Left ventricle myocardium superior (tissue), 1 donor: ENCODE results near the gene RABGAP1L. TPM values are rescaled to one million over a fixed set of nuclear protein-coding genes. Genes with fewer than 3 reads are reported as not detected.

Source experiments
- ATAC-seq: fragments of 200-7000 bp; cut with Tn5 transposase; one replicate; pipeline ENCODE4 v1.9.1; 2020; ENCODE audit warnings: mild to moderate bottlenecking, moderate library complexity
- DNase-seq: peaks from one replicate; pipeline ENCODE4 v3.0.0-alpha.2; 2020
- intact Hi-C: fragments of 100-400 bp; cut with micrococcal nuclease; formaldehyde crosslinking; loops from one replicate; pipeline ENCODE4 v1.11.0; 2022
- total RNA-seq: library from RNA; stranded (reverse); fragmentation: NEBNext Ultra II Directional; extraction: Animal tissue kit (Norgen Biotek cat#: 25700); gene quantifications from one replicate; pipeline ENCODE4 v1.2.1, GENCODE V29; 2021
- donor health status: DM: no; HTN: yes; CAD: no; lungs with severe emphysema.

RABGAP1L gene
- total RNA-seq, 1 donor from 2014 or later, result 147 TPM

DNA sequence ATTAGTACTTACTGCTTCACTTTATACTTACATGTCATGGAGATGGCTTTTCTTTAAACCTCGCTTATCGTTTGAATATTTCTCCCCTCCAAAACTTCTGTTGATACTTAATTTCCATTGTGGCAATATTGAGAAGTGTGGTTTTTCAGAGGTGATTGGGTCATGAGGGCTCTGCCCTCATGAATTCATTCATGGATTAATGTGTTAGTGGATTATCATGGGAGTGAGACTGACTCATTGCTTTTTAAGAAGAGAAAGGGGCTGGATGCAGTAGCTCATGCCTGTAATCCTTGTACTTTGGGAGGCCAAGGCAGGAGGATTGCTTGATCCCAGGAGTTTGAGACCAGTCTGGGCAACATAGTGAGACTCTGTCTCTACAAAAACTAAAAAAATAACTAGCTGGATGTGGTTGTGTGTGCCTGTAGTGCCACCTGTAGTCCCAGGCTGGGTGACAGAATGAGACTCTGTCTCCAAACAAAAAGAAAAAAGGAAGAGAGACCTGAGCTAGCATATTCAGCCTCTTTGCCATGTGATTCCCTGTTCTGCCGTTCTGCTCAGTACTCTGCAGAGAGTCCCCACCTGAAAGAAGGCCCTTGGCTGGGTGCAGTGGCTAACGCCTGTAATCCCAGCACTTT is 30.2 kb downstream of the RABGAP1L start:
- intact Hi-C loops, result no loop called here
- ATAC-seq (no peak), DNase-seq (no peak)

DNA sequence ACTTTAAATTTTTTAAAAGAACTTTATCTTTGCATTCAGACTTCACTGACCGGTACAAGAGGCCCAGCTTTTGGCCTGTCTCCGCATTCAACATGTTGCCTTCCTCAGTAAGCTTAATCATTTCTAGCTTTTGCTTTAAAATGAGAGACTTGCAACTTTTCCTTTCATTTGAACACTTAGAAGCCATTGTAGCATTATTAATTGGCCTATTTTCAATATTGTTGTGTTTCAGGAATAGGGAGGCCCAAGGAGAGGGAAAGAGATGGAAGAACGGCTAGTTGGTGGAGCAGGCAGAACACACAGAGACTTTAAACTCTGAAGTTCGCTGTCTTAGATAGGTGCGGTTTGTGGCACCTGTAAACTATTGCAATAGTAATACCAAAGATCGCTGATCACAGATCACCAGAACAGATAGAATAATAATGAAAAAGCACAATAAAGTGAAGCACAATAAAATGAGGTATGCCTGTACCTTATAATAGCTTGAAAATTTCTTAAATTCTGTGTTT is 31.4 kb downstream of the RABGAP1L start:
- intact Hi-C loops, result no loop called here
- DNase-seq, result no peak
- ATAC-seq, result no peak

GRCh38 chr1:174191349-174191862 is 32.1 kb downstream of the RABGAP1L start:
- DNase-seq (no peak), ATAC-seq (no peak)
- intact Hi-C loops, result no loop called here

- DNase-seq, result no peak
- no peak for ATAC-seq
- intact Hi-C loops, result no loop called here
Observed at GRCh38 chr1:174194461-174194860, 35.1 kb downstream of the RABGAP1L start.

- ATAC-seq, result peak; percentile 23
- no peak for DNase-seq
- intact Hi-C loops, result no loop called here
Observed at GRCh38 chr1:174197088-174197487, 37.8 kb downstream of the RABGAP1L start.

- ATAC-seq, result peak; percentile 80
- peak; percentile 41 for DNase-seq
- intact Hi-C loops, result no loop called here
Observed at GRCh38 chr1:174197547-174197946, 38.2 kb downstream of the RABGAP1L start.

DNA sequence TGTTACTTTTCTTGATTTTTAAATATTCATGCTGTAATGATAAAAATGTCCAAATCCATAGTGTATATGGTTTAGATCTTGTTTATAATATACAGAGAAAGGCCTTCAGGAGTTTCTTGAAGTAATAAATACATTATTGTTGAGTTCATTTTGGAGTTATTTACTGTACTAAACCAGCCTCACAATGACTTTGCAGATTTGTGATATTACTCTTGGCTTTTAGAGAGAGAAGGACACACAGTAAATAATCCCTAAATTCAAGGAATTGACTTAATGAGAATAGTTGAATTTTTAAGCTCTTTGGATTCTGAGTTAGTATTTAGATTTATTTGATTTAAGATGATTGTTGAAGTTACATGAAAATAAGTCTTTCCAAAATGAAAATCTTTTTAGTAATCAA is 38.9 kb downstream of the RABGAP1L start:
- ATAC-seq (no peak), DNase-seq (no peak)
- intact Hi-C loops, result no loop called here

GRCh38 chr1:174200746-174201145 is 41.4 kb downstream of the RABGAP1L start:
- intact Hi-C loops, result no loop called here
- no peak for ATAC-seq

DNA sequence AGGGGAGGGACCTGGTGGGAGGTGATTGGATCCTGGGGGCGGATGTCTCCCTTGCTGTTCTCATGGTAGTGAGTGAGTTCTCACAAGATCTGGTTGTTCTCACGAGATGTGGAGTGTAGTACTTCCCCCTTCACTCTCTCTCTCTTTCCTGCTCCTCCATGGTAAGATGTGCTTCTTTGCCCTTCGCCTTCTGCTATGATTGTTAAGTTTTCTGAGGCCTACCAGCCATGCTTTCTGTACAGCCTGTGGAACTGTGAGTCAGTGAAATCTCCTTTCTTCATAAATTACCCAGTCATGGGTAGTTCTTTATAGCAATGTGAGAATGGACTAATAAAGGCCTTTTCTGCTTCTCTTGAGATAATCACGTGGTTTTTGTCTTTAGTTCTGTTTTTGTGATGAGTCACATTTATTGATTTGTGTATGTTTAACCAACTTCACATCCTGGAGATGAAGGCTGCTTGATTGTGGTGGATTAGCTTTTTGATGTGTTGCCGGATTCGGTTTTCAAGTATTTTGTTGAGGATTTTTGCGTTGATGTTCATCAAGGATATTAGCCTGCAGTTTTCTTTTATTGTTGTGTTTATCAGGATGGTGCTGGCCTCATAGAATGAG is 45.5 kb downstream of the RABGAP1L start:
- intact Hi-C loops, result no loop called here
- DNase-seq (no peak), ATAC-seq (peak; percentile 6)

More at GRCh38 chr1:174200746-174201145, 41.4 kb downstream of the RABGAP1L start:
- DNase-seq, result no peak

DNA sequence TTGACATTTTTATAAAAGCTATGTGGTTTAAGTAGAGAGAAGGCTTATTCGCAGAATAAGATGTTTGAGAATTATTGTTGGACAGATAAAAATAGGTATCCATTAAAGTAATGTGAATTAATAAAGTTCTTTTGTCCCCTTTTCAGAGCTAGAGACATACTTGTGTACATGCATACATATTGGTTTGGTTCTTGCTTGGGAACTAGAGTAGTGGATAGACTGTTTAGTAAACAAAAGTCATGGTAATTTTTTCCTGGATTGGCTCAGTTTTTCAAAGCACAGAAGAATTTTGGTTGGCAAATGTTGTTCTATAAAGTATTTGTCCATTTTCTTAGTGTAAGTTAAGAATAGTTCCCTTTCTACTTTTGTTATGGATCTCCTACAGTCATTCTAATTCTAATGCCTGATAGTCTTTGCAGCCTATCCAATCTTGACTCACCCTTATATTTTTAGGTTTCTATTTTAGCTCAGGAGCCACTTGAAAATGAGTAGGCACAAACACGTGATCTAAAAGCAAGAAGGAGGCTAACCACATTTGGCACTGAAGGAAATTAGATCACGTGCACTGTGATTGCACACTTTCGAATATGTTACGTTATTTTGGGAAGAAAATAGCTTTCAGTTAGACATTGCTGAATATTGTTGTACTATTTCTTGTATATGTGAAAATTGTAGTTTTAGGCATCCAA is 47.0 kb downstream of the RABGAP1L start:
- intact Hi-C loops, result no loop called here
- ATAC-seq (peak; percentile 85), DNase-seq (no peak)

DNA sequence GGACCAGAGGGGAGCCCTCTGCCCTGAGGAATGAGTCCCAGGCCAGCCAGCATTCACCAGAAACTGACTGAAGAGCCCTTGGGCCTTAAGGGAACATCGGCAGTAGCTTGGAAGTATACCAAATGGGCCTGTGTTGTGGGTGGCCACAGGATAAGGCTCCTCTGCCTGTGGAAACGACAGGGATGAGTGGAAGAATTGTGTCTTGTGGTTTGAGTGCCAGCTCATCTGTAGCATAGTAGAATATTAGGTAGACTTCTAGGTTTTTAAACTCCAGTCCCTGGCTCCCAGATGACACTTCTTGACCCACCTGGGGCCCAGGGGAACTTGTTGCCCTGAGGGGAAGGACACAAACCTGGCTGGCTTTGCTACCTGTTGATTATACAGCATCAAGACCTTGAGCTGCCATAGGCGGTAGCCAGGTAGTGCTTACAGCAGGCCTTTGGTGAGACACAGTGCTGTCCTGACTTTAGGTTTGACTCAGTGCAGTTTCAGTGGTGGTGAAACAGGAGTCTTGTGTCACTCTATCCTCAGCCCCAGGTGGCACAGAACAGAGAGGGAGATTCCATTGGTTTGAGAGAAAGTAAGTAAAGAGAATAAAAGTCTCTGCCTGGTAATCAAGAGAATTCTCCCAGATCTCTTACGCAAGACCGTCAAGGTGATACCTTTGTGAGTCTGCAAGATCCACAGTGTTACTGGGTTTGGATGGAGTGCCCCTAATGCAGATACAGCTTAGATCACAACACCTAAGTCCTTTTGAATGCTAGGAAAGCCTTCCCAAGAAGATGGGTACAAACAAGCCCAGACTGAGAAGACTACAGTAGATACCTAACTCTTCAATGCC is 50.2 kb downstream of the RABGAP1L start:
- intact Hi-C loops, result loop anchor here (10.0 kb wide), 1 partner anchor 95 kb away; no protein-coding TSS in a partner anchor
- ATAC-seq (no peak), DNase-seq (no peak)

DNA sequence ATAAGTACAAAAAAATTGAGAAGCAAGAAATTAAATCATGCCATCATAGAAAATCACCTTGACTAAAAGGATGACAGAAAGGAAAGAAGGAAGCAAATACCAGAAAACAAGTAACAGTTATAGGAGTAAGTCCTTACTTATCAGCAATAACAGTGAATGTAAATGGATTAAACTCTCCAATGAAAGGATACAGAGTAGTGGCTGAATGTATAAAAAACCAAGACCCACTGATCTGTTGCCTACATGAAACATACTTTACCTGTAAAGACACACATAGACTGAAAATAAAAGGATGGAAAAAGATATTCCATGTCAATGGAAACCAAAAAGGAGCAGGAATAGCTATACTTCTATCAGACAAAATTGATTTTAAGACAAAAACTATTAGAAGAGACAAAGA is 52.2 kb downstream of the RABGAP1L start:
- DNase-seq (no peak), ATAC-seq (no peak)
- intact Hi-C loops, result loop anchor here (10.0 kb wide), 1 partner anchor 97 kb away; no protein-coding TSS in a partner anchor

DNA sequence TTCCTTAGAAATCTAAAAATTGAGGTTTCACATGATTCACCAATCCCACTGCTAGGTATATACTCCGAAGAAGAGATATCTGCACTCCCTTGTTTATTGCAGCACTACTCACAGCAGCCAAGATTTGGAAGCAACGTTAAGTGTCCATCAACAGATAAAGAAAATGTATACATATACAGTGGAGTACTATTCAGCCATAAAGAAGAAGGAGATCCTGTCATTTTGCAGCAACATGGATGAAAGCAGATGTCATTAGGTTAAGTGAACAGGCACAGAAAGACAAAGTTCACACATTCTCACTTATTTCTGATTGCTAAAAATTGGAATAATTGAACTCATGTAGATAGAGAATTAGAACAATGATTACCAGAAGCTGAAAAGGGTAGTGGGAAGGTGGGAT is 56.4 kb downstream of the RABGAP1L start:
- intact Hi-C loops, result loop anchor here (10.0 kb wide), 1 partner anchor 101 kb away; no protein-coding TSS in a partner anchor
- DNase-seq (no peak), ATAC-seq (no peak)

DNA sequence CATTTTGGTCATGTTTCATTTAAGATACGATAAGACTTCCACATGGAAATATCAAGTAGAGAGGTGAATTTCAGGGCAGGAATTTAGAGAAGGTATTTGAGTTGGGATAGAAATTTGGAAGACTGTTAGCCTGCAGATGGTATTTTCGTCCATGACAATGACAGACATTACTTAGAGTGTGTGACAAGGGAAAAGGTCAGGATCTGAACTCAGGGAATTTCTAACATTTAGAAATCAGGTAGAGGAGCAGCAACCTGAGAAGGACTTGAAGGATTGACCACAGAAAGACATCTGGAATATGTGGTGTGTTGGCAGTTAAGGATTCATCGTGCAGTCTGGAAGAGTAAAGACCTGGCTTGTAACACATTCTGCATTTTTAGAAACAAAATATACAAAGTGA is 57.9 kb downstream of the RABGAP1L start:
- DNase-seq (no peak), ATAC-seq (peak; percentile 23)
- intact Hi-C loops, result loop anchor here (10.0 kb wide), 1 partner anchor 102 kb away; no protein-coding TSS in a partner anchor

- intact Hi-C loops, result loop anchor here (10.0 kb wide), 1 partner anchor 103 kb away; no protein-coding TSS in a partner anchor
- no peak for DNase-seq
- ATAC-seq, result peak; percentile 69
Observed at GRCh38 chr1:174217787-174218574, 58.7 kb downstream of the RABGAP1L start.

DNA sequence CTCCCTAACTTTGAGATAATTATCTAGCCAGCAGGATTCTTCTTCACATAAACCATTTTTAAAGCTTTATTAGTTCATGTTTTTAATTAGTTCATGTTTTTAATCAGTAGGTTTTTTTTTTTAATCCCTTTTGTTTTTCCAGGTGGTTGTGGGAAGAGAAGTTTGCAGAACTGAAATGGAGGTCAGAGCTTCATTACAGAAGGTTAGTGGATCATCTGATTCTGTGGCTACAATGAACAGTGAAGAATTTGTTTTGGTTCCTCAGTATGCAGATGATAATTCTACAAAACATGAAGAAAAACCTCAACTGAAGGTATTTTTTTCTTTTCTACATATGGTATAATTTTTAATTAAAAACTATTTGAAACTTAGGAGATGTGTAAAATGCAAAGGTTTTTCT is 59.7 kb downstream of the RABGAP1L start:
- no peak for DNase-seq
- ATAC-seq, result no peak
- intact Hi-C loops, result loop anchor here (10.0 kb wide), 1 partner anchor 104 kb away; no protein-coding TSS in a partner anchor

DNA sequence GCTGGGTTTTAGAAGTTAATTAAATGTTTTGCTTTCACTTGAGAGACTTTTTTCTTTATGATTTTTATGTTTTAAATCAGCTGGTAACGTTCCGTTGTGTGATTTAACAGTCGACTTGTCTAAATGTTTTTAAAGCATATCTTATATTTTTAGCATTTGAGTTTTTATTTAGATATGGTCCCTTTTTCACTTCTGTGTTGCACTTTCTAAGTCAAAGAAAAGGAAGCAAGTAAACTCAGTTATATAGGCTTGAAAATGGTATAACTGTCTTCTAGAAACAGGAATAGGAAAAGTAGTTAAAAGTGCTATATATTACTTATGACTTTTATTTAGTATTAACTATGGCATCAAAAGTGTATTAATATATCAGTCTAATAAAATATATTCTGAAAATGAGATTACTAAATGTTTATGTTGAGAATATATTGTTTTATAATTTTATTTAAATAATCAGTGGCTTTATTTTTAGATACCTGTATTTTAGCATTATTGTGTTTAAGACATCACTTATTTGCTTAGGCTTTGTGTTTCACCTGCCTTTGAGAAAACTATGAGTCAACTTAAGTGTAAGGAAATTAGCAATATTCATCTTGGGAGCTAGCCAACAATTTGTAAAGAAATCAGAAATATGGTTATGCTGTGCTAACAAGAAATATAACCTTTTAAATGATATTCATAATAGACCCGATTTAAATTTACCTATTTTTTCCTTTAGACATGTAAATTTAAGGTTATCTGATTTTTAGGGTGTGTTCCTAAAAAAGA is 60.5 kb downstream of the RABGAP1L start:
- intact Hi-C loops, result loop anchor here (10.0 kb wide), 1 partner anchor 105 kb away; no protein-coding TSS in a partner anchor
- DNase-seq, result no peak
- ATAC-seq, result no peak
